HL-60 (cell line): ENCODE results near the gene HEBP2.

Experiments
- DNase-seq, 2 experiments: peaks; one replicate each; pipeline ENCODE4 v3.0.0-alpha.2; 2010 to 2020; ENCODE audit warnings: low read depth in 1 of 2, low spot score in 1 of 2
- H3K27ac ChIP-seq: fragments of 250-450 bp; sonication (Bioruptor Pico); replicated peaks from 2 replicates; pipeline ENCODE4 v1.5.1; 2020; ENCODE audit warnings: mild to moderate bottlenecking, moderate library complexity
- H3K27me3 ChIP-seq: fragments of 250-450 bp; sonication (Bioruptor Pico); 2 replicates; pipeline ENCODE4 v1.5.1; 2021; ENCODE audit warnings: mild to moderate bottlenecking, moderate library complexity; ENCODE audit not compliant: insufficient read depth, poor library complexity, severe bottlenecking
- H3K4me3 ChIP-seq: replicated peaks from 2 replicates; pipeline ENCODE4 v1.5.1; 2011; ENCODE audit warnings: mild to moderate bottlenecking, control low read depth, low read length; ENCODE audit not compliant: insufficient read depth
- GABPA ChIP-seq: IDR thresholded peaks from 2 replicates; pipeline ENCODE4 v1.6.1; 2012; ENCODE audit warnings: low read depth
- POLR2AphosphoS5 ChIP-seq: IDR thresholded peaks from 2 replicates; pipeline ENCODE4 v1.6.1; 2012; ENCODE audit warnings: low read depth
- SPI1 ChIP-seq: IDR thresholded peaks from 2 replicates; pipeline ENCODE4 v1.6.1; 2012; ENCODE audit warnings: low read depth, mild to moderate bottlenecking, borderline replicate concordance
- TF ChIP-seq, protein P1 (sequence below): IDR thresholded peaks from 2 replicates; pipeline ENCODE4 v1.6.1; 2012; ENCODE audit warnings: low read depth; ENCODE audit not compliant: insufficient replicate concordance
- TF ChIP-seq, protein P2 (sequence below): IDR thresholded peaks from one replicate; pipeline ENCODE4 v1.5.1; 2011; ENCODE audit warnings: low read length, control low read depth, inconsistent platforms; ENCODE audit not compliant: insufficient read depth

The HEBP2 gene

DNA sequence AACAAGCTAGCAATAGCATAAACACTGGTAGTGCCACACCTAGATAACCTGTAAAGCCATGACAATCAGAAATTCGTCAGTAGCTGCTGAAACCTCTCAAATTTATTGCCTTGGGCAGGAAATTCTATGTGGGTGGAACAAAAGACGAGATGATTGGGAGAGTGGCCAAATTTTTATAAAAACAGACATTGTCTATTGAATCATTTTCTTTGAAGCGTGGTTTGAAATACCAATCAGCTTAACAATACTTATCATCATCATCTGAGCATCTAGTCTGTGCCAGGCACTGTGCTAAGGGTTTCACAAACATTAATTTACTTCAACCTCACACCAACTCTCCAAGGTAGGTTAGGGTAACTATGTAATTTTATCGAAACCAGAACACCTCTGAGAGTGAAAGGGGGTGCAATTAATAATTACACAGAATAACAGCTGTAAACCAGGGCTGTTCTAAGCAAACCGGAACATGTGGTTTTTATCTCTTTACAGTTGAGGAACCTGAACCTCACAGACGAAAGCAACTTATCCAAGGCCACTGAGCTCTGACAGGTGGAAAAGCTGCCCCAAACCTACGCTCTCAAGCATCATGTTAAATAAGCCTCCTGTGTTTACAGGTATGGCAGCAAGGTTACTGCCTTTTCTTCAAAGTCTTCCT, 51.9 kb downstream of the HEBP2 start:
- TF ChIP-seq SPI1 (no peak), GABPA (no peak), POLR2AphosphoS5 (no peak)
- TF ChIP-seq, protein P1, sequence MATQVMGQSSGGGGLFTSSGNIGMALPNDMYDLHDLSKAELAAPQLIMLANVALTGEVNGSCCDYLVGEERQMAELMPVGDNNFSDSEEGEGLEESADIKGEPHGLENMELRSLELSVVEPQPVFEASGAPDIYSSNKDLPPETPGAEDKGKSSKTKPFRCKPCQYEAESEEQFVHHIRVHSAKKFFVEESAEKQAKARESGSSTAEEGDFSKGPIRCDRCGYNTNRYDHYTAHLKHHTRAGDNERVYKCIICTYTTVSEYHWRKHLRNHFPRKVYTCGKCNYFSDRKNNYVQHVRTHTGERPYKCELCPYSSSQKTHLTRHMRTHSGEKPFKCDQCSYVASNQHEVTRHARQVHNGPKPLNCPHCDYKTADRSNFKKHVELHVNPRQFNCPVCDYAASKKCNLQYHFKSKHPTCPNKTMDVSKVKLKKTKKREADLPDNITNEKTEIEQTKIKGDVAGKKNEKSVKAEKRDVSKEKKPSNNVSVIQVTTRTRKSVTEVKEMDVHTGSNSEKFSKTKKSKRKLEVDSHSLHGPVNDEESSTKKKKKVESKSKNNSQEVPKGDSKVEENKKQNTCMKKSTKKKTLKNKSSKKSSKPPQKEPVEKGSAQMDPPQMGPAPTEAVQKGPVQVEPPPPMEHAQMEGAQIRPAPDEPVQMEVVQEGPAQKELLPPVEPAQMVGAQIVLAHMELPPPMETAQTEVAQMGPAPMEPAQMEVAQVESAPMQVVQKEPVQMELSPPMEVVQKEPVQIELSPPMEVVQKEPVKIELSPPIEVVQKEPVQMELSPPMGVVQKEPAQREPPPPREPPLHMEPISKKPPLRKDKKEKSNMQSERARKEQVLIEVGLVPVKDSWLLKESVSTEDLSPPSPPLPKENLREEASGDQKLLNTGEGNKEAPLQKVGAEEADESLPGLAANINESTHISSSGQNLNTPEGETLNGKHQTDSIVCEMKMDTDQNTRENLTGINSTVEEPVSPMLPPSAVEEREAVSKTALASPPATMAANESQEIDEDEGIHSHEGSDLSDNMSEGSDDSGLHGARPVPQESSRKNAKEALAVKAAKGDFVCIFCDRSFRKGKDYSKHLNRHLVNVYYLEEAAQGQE = no peak
- TF ChIP-seq, protein P2, sequence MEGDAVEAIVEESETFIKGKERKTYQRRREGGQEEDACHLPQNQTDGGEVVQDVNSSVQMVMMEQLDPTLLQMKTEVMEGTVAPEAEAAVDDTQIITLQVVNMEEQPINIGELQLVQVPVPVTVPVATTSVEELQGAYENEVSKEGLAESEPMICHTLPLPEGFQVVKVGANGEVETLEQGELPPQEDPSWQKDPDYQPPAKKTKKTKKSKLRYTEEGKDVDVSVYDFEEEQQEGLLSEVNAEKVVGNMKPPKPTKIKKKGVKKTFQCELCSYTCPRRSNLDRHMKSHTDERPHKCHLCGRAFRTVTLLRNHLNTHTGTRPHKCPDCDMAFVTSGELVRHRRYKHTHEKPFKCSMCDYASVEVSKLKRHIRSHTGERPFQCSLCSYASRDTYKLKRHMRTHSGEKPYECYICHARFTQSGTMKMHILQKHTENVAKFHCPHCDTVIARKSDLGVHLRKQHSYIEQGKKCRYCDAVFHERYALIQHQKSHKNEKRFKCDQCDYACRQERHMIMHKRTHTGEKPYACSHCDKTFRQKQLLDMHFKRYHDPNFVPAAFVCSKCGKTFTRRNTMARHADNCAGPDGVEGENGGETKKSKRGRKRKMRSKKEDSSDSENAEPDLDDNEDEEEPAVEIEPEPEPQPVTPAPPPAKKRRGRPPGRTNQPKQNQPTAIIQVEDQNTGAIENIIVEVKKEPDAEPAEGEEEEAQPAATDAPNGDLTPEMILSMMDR = no peak
- Histone ChIP-seq H3K4me3 (no peak overlapping the region), H3K27ac (no peak overlapping the region), H3K27me3 (no peaks in the 10 kb centered on the region)
- no peak for DNase-seq

DNA sequence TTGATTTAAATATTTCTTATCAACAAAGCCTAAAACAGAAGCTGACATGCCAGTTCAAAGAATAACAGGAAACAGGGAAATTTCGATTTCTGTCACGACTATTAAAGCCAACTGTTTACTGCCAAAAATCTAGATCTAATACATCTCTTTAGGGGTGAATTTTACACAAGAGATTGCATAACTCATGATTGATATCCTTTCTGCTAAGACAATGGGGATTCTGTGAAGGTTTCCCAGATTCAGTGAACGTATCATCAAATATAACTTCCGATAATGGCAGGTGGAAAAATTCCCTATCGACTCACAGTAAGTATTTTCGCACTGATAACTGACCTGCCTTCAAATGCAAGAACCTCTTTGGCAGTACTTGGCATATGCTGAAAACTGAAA, 52.4 kb downstream of the HEBP2 start:
- no peak overlapping the region for H3K4me3 ChIP-seq
- H3K27me3 ChIP-seq = no peaks in the 10 kb centered on the region
- no peak for TF ChIP-seq POLR2AphosphoS5
- no peak for TF ChIP-seq SPI1
- TF ChIP-seq, protein P2 = no peak
- TF ChIP-seq, protein P1 = no peak
- no peak for TF ChIP-seq GABPA
- no peak overlapping the region for H3K27ac ChIP-seq
- no peak for DNase-seq

DNA sequence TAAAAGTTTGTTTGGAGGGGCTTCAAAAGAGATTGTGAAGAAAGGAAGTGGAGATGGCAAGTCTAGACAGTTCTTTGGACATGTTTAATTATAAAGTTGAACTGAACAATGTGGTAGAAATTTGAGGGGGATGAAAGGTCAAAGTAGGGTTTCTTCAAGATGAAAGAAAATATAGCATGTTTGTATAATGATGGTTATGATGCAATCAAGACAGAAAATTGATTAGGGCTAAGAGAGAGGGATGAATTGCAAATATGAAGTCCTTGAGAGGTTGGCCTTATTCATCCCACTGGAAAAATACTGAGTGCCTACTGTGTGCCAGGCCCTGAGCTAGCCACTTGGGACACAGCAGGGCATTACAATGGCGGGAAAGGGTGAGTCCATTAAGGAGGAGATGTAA, 57.6 kb downstream of the HEBP2 start:
- Histone ChIP-seq H3K27me3 (no peaks in the 10 kb centered on the region), H3K27ac (no peak overlapping the region), H3K4me3 (no peak overlapping the region)
- TF ChIP-seq, protein P1 = no peak
- TF ChIP-seq GABPA = no peak
- TF ChIP-seq SPI1 = no peak
- TF ChIP-seq POLR2AphosphoS5 = no peak
- TF ChIP-seq, protein P2 = no peak
- DNase-seq = no peak
